ENCODE results near the gene WDR93.

The WDR93 gene

DNA sequence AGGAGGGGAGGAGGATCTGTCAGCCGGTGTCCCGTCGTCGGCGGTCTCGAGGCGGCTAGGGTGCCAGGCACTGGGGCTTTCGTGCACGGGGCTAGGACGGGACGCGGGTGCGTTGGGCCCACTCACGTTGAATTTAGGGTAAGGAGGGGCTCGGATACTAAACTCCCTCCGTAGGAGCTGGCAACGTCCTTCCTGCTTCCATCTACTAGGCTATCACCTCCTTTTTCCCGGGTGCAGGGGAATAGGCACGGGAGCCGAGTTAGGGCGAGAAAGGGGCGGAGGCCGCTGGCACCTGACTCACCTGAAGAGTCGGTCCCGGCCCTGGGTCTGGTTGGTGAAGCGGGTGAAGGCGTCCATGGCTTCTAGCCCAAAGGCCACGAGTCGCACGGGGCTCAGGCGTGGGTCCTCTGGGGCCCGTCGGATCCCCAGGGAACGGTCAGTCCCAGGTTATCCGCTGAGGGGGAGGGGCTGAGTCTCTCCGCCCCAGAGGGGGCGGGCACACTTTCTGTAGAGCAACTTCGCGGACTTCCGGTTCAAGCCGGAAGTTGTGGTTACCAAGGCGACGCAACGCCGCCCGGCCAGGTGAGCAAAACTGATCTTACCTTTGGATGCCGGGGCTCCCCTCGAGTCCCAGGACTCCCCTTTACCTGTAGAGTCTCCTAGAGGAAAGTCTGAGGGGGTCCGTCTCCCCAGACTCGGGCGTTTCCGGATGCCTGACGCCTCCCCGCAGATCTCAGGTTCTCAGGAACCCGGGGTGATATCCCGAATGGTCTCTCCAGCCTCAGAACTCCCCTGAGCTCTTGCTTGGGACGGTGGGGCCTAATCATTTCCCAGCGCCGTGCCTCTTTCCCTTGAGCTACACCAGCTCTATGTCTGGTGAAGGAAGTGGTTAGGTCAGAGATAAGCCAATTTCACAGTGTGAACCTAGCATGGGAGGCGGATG, at the start of gene WDR93, which contains the start of gene PEX11A:
Gene WDR93, plus strand, starts transcription at position 536 of the 943 bp plus-strand sequence. CDS start 10,936 bp downstream, outside the sequence.
Gene PEX11A, minus strand, starts transcription at position 479 of the 943 bp plus-strand sequence. Its CDS starts 122 bp downstream, at position 357.
- DNase-seq = peak; percentile 93

- no peak for DNase-seq
These were observed 49.6 kb upstream of the WDR93 start for GRCh38 chr15:89641053-89641452.

- no peak for DNase-seq
These were observed 48.5 kb upstream of the WDR93 start for GRCh38 chr15:89642106-89642505.

DNA sequence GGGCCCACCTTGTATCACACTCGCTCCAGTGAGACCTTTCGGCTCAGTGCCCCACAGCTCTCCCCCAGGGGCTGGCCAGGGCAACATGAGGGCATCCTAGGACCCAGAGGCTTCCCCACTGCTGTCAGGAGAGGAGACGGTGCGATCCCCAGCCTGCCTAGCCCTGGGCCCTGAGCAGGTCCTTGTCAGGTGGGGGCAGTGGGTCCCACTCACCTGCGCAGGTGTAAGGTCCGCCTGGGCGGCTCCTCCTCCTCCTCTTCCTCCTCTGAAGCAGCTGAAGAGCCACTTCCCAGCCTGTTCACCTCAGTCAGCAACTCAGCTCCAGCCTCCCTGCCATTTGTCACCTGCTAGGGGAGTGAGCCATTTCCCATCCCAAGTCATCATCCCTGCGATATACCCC, 44.9 kb upstream of the WDR93 start:
- no peak for DNase-seq

DNA sequence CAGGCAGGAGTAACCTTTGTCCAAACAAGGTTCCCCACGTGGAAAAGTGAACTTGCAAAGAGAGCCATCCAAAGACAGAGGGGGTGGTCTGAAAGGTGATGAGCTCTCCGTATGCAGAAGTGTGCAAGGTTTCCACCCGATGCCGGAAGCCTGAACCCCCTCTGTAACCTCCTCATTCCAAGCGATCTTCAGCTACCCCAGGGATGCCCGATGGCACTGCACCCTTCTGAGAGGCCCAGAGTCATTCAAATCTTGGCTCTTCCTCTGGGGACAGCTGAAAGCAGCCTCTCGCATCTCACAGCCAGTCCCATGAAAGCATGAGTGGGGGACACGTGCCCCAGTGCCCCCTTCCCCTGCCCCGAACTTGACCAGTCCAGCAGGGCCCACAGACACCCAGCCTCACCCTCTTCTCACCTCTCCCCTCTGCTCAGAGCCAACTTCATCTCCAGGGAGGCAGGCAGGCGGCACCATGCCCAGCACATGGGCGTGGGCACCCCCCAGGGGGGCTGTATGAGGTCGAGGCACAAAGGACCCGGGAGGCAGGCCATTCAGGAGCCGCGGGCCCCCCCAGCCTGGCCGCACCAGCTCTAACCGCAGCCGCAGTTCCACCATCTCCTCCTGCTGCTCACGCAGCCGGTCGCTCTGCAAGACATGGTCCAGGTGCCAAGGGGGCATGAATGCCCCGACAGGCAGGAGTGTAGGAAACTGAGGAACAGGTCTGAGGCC, 44.0 kb upstream of the WDR93 start:
- no peak for DNase-seq

GRCh38 chr15:89647191-89647851, 43.3 kb upstream of the WDR93 start:
- DNase-seq = peak; percentile 79

- no peak for DNase-seq
These were observed 42.3 kb upstream of the WDR93 start for GRCh38 chr15:89648106-89649012.

- DNase-seq = no peak
These were observed 41.5 kb upstream of the WDR93 start for GRCh38 chr15:89649013-89649625.

DNA sequence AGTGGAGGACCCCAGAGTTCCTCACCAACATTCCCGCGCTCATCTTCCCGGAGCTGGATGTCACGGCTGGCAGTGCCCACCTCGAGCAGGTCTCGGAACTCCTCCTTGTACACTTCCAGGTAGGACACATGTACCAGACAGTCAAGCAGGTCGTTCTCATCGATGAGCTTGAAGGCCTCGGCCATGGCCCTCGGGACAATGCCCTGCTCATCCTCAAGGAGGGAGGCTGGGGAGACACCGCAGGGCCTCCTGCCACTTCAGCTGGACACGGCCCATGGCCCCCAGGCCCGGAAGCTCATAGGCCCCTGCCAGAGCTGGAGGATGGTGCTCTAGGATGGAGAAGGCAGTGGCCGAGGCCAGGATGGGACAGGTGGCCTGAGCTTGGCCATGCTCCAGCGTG, 40.9 kb upstream of the WDR93 start:
- no peak for DNase-seq

GRCh38 chr15:89652131-89652530, 38.5 kb upstream of the WDR93 start:
- DNase-seq = no peak

DNA sequence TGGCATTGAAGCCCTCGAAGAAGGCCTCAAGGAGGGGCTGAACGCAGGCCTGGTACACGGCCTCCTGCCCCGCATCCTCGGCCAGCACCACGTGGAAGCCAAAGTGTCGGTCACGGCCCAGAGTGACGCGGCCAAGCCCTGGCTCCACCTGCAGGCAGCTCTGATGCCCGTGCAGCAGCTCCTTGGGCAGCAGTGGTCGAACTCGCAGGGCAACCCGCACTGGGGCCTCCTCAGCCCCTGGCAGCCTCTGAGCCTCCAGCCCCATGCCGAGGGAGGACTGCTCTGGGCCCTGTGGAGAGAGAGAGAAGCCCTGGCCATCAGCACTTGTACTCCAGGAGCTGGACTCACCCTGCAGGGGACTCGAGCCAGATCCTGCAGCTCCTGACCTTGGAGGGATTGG, 37.9 kb upstream of the WDR93 start:
- DNase-seq = peak; percentile 32

DNA sequence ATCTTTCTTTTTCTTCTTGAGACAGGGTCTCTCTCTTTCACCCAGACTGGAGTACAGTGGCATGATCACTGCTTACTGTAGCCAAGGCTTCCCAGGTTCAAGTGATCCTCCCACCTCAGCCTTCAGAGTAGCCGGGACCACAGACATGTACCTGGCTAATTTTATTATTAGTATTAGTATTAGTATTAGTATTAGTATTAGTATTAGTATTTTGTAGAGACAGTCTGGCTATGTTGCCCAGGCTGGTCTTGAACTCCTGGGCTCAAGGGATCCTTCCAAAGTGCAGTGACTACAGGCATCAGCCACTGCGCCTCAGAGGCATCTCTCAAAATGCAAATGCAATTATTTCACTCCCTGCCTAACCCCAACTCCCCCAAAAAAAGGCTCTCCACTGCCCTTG, 37.0 kb upstream of the WDR93 start:
- DNase-seq = no peak

- DNase-seq = no peak
These were observed 36.3 kb upstream of the WDR93 start for GRCh38 chr15:89654301-89654761.

DNA sequence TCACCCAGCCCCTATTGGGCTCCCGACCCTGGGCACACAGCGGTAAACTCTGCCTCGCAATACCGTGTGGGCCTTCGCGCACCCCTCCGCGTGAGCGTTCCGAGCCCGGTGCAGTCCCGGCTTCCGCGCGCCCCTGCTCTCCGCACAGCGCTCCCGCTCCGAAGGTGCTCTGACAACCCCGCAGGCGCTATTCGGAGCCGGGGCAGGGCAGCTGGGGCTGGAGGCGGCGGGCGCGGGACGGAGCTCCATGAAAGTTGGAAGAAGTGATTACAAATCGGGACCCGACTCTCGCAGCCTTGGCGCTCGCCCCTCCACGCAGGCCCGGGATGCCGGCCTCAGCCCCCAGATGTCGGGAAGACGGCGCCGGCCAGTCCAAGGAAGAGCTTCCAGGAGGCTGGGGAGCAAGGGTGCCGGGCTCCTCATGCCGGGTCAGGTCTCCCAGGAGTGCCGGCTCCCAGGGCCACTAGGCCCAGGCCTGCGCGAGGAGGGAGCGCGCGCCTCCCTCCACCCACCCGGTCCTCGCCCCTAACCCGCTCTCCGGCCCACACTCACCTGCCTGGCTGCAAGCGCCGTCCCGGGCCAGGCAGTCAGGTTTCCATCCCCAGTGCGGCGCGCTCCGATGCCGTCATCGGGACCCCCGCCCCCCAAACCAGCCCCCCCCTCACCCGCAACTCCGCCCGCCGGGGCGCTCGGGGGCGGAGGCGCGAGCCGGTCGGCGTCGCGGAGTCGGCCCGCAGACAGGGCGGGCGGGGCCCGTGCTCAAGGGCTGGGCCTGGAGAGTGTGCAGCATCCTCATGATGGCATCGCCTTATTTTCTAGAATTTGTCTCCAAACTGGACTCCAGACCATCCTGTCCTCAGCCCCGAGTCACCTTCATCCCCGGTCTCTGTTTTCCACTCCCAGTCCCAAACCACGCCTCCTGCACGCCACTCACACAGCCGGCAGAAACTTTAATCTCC, 35.5 kb upstream of the WDR93 start, which contains the start of gene KIF7:
Gene KIF7, minus strand, starts transcription at position 621 of the 959 bp plus-strand sequence. CDS start 2,537 bp downstream, outside the sequence.
- no peak for DNase-seq

DNA sequence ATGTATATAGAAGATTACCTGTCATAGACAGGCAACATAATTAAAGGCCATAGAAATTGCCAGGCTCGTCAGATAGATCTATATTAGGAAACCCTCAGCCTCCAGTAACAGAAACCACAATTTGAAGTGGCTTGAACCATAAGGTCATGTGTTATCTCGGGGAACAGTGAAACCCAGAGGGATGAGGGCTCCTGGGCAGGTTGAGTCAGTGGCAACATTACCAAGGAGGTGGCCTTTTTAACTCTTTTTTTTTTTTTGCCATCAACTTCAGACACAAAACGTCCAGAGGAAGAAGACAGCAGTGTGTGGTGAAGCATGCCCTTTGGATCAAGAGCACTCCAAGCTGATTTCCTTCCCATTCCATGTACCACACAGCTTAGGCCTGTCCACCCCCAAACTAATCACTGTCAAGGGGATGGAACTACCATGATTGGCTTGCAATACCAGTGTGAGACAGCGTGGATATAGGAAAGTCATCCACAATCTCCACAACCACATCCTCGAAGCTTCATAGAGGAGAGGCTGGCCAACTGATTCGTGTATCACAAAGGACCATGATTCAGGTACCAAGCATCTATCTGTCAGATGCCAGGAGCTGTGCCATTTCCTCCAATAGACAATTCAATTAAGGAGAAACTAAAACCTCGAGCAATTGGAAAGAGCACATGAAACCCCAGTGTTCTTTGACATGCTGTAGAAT, 34.3 kb upstream of the WDR93 start:
- no peak for DNase-seq

GRCh38 chr15:89657686-89658200, 32.9 kb upstream of the WDR93 start:
- DNase-seq = no peak

GRCh38 chr15:89659295-89659694, 31.3 kb upstream of the WDR93 start:
- DNase-seq = no peak

DNA sequence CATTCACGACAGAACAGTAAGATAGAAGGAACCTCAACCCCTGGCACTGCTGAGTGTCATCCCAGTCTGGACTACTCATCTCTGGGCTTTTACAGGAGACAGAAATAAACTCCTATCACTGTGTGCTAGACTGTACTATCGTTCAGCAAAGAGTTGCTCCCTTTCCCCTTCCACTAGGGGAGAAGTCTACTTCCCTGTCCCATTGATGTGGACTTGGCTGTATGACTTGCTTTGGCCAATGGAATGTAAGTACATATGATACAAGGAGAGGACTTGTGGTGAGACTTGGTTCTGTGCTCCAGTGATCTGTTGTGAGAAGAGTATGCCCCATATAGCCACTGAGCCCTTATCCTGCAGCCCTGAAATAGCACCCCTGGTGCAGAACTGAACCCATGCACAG, 30.1 kb upstream of the WDR93 start:
- no peak for DNase-seq

GRCh38 chr15:89662893-89663626, 27.6 kb upstream of the WDR93 start:
- DNase-seq = no peak
